Lower leg skin (tissue), 3 donors: ENCODE measurements around the gene MAST3.

Source experiments
- CTCF ChIP-seq, 3 donors: fragments of 450-650 bp; IDR thresholded peaks; one replicate each; pipeline ENCODE4 v1.5.1; 2016; ENCODE audit warnings: antibody characterized with exemption in 3 of 3, mild to moderate bottlenecking in 3 of 3, moderate library complexity in 2 of 3
- POLR2A ChIP-seq, 2 donors: fragments of 450-650 bp; IDR thresholded peaks; one replicate each; pipeline ENCODE4 v1.6.1; 2016 to 2017; ENCODE audit warnings: antibody characterized with exemption in 2 of 2, mild to moderate bottlenecking in 1 of 2, moderate library complexity in 1 of 2

DNA sequence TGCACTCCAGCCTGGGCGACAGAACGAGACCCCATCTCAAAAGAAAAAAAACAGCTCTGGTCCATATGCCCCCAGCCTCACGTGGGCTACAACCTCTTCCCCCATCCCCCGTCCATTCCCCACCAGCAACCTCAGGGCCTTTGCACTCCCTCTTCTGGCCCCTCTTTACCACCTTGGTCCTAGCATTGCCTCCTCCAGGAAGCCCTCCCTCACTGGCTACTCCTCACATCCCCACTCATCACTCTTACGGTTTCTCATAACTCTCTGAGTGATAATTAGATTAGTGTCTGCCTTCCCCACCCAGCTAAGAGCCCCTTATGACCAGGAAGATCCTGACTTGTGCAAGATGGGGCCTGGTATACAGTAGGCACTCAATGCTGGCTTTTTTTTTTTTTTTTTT lies 41.6 kb upstream of the MAST3 start:
- TF ChIP-seq CTCF (IDR thresholded peaks at IDR 0.05) (no peak), POLR2A (IDR thresholded peaks at IDR 0.05) (no peak)
